ENCODE data around the gene ETS1.

The ETS1 gene

DNA sequence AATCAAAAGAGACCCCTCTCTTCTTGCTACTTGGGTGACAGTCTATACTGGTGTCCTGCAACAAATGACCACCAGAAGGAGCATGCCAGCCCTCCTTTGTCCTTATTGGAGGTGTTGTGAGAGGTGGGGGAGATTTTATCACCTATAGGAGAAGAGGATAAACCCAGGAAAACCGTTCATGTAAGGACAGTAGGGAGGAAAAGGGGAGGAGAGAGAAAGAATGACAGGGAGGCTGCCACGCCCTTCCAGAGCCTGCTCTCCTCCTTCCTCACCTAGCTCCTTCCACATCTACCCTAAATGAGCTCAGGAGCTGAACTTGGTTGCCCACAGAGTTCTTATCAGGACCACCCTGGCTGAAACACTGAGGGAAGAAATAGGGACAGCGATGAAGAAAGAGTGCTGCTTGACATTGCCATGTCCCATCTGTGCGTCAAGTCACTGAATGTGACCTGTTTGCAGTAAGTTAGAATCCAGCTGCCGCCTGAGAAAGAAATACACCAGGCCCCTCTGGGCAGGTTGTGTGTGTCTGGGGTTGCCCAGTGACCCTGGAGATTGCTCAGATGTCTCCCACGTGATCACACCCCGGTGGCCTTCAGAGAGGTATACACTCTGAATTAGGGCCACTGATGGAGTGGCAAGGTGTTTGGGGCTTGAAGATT is 40.4 kb upstream of the ETS1 start:
- TF ChIP-seq POLR2AphosphoS5 (IDR thresholded peaks at IDR 0.05; ENCODE audit: low read depth): no peak
- no peak overlapping the region for H3K4me3 ChIP-seq (replicated peaks; ENCODE audit: insufficient read depth, low read length)
- no peak for DNase-seq (ENCODE audit: low read depth in 1 of 2, low spot score in 1 of 2)
- H3K27me3 ChIP-seq (ENCODE audit: insufficient read depth, poor library complexity, severe bottlenecking): no peaks in the 10 kb centered on the region
- no peak overlapping the region for H3K27ac ChIP-seq (replicated peaks)

DNA sequence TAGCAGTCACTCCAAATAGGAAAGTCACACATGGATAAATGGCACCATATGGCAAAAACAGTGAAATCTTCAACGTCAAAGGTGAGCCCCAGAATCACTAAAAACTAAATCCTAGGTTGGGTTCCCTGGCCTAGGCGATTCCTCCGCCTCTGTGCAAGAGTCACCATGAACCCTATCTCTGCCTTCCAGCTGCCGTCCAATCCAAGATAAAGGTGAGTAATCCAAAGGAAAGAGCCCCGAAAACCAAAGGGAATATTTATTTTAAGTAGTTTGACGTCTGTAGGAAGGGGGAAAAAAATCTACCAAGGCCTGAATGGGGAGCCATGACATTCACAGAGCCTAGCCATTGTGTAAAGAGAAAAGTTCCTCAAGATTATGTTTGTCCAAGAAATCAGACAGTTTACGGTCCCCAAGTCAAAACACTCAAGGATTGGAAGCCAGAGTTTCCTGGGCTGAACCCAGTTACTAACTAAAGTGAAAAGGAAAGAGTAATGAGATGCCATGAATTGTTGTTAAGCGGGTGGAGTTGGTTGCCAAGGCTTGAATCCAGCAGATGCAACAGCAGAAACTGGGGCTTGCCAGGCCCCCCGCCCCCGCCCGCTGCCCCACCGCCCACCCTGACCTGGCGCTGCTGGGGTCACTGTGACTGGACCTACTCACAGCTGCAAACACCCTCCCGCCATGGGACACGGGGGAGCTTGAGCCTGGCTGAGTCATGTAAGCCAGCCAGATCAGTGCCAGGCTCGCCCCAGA is 39.7 kb upstream of the ETS1 start:
- no peak overlapping the region for H3K4me3 ChIP-seq (replicated peaks; ENCODE audit: insufficient read depth, low read length)
- TF ChIP-seq, protein P1, sequence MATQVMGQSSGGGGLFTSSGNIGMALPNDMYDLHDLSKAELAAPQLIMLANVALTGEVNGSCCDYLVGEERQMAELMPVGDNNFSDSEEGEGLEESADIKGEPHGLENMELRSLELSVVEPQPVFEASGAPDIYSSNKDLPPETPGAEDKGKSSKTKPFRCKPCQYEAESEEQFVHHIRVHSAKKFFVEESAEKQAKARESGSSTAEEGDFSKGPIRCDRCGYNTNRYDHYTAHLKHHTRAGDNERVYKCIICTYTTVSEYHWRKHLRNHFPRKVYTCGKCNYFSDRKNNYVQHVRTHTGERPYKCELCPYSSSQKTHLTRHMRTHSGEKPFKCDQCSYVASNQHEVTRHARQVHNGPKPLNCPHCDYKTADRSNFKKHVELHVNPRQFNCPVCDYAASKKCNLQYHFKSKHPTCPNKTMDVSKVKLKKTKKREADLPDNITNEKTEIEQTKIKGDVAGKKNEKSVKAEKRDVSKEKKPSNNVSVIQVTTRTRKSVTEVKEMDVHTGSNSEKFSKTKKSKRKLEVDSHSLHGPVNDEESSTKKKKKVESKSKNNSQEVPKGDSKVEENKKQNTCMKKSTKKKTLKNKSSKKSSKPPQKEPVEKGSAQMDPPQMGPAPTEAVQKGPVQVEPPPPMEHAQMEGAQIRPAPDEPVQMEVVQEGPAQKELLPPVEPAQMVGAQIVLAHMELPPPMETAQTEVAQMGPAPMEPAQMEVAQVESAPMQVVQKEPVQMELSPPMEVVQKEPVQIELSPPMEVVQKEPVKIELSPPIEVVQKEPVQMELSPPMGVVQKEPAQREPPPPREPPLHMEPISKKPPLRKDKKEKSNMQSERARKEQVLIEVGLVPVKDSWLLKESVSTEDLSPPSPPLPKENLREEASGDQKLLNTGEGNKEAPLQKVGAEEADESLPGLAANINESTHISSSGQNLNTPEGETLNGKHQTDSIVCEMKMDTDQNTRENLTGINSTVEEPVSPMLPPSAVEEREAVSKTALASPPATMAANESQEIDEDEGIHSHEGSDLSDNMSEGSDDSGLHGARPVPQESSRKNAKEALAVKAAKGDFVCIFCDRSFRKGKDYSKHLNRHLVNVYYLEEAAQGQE (IDR thresholded peaks at IDR 0.05; ENCODE audit: insufficient replicate concordance, low read depth): no peak
- TF ChIP-seq, protein P2, sequence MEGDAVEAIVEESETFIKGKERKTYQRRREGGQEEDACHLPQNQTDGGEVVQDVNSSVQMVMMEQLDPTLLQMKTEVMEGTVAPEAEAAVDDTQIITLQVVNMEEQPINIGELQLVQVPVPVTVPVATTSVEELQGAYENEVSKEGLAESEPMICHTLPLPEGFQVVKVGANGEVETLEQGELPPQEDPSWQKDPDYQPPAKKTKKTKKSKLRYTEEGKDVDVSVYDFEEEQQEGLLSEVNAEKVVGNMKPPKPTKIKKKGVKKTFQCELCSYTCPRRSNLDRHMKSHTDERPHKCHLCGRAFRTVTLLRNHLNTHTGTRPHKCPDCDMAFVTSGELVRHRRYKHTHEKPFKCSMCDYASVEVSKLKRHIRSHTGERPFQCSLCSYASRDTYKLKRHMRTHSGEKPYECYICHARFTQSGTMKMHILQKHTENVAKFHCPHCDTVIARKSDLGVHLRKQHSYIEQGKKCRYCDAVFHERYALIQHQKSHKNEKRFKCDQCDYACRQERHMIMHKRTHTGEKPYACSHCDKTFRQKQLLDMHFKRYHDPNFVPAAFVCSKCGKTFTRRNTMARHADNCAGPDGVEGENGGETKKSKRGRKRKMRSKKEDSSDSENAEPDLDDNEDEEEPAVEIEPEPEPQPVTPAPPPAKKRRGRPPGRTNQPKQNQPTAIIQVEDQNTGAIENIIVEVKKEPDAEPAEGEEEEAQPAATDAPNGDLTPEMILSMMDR (IDR thresholded peaks at IDR 0.05; ENCODE audit: insufficient read depth, low read length): no peak
- TF ChIP-seq SPI1 (IDR thresholded peaks at IDR 0.05; ENCODE audit: borderline replicate concordance, low read depth): no peak
- no peak for TF ChIP-seq GABPA (IDR thresholded peaks at IDR 0.05; ENCODE audit: low read depth)
- TF ChIP-seq POLR2AphosphoS5 (IDR thresholded peaks at IDR 0.05; ENCODE audit: low read depth): no peak
- DNase-seq (ENCODE audit: low read depth in 1 of 2, low spot score in 1 of 2): no peak
- H3K27ac ChIP-seq (replicated peaks): no peak overlapping the region
- no peaks in the 10 kb centered on the region for H3K27me3 ChIP-seq (ENCODE audit: insufficient read depth, poor library complexity, severe bottlenecking)

DNA sequence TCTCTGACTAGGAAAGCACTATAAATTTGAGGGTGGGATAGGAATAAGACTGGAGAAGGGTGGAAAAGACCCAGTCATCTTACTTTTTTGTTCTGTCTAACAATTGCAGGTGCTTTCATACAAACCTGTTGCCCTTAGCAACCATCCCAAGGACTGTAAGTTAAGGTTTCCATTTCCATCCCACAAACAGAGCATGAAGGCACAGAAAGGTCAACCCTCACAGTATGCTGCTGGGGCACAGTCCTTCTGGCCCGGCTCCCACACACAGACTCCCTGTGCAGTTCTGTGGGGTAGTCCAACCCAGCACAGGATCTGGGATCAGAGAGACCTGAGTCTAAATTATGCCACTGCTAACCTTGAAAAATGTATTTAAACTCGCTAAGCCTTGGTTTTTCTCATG is 38.4 kb upstream of the ETS1 start:
- DNase-seq (ENCODE audit: low read depth in 1 of 2, low spot score in 1 of 2): no peak
- Histone ChIP-seq H3K27ac (replicated peaks) (no peak overlapping the region), H3K27me3 (ENCODE audit: insufficient read depth, poor library complexity, severe bottlenecking) (no peaks in the 10 kb centered on the region), H3K4me3 (replicated peaks; ENCODE audit: insufficient read depth, low read length) (no peak overlapping the region)
- TF ChIP-seq POLR2AphosphoS5 (IDR thresholded peaks at IDR 0.05; ENCODE audit: low read depth): no peak

DNA sequence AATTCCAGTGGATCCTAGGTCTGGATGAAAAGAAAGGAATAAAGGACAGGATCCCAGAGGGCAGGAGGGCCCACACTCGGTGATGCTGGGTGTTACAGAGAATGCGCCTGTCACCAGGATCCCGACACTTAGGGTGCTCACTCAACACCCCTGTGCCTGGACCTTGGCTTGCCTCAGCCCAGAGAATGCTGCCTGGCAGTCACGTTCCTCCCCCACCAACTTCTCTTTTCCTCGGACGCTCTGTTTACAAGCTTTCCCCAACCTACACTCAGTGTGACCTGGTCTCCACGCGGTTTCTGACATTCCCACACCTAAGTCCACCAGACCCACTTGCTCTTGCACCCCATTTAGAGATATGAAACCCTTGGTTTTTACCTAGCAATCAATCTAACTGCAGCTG is 38.0 kb upstream of the ETS1 start:
- Histone ChIP-seq H3K27me3 (ENCODE audit: insufficient read depth, poor library complexity, severe bottlenecking) (no peaks in the 10 kb centered on the region), H3K4me3 (replicated peaks; ENCODE audit: insufficient read depth, low read length) (no peak overlapping the region), H3K27ac (replicated peaks) (no peak overlapping the region)
- peak in 1 of 2 experiments; percentile 58 for DNase-seq (ENCODE audit: low read depth in 1 of 2, low spot score in 1 of 2)
- TF ChIP-seq POLR2AphosphoS5 (IDR thresholded peaks at IDR 0.05; ENCODE audit: low read depth) (no peak), GABPA (IDR thresholded peaks at IDR 0.05; ENCODE audit: low read depth) (no peak), SPI1 (IDR thresholded peaks at IDR 0.05; ENCODE audit: borderline replicate concordance, low read depth) (peak; percentile 16; the same call in 1 of the 2 replicates)
- TF ChIP-seq, protein P1 (IDR thresholded peaks at IDR 0.05; ENCODE audit: insufficient replicate concordance, low read depth): no peak
- TF ChIP-seq, protein P2 (IDR thresholded peaks at IDR 0.05; ENCODE audit: insufficient read depth, low read length): no peak

All from HL-60 (cell line).